Gastroesophageal sphincter (tissue), 4 donors: ENCODE measurements around the gene CD93. TPM values are rescaled to one million over a fixed set of nuclear protein-coding genes. Genes with fewer than 3 reads are reported as not detected.
A peak's percentile ranks its signal among the peaks of the same experiment; 100 is the strongest.

ENCODE experiments used
- ATAC-seq: fragments of 150-250 bp; one replicate; pipeline ENCODE4 v1.9.1; 2016; ENCODE audit warnings: mild to moderate bottlenecking, moderate library complexity
- H3K27ac ChIP-seq, 4 donors: fragments of 200-600 bp; sonication (generic) in 3 of 4; 1 replicate in 3 of 4; 2 replicates in 1 of 4; pipeline ENCODE4 v1.5.1; 2016 to 2019
- H3K27me3 ChIP-seq: fragments of 200-600 bp; sonication (generic); one replicate; pipeline ENCODE4 v1.5.1; 2019
- H3K36me3 ChIP-seq, 2 donors: fragments of 200-600 bp; sonication (generic); one replicate each; pipeline ENCODE4 v1.5.1; 2019; ENCODE audit warnings: control low read depth in 1 of 2
- H3K4me1 ChIP-seq, 3 donors: fragments of 200-600 bp; sonication (generic); 1 replicate in 2 of 3; 2 replicates in 1 of 3; pipeline ENCODE4 v1.5.1; 2016 to 2019; ENCODE audit warnings: control low read depth in 2 of 3
- H3K4me3 ChIP-seq, 2 donors: fragments of 200-600 bp; sonication (generic); one replicate each; pipeline ENCODE4 v1.5.1; 2019; ENCODE audit warnings: mild to moderate bottlenecking in 1 of 2, moderate library complexity in 1 of 2
- H3K9me3 ChIP-seq, 3 donors: fragments of 200-600 bp; sonication (generic); one replicate each; pipeline ENCODE4 v1.5.1; 2017 to 2019; ENCODE audit warnings: control low read depth in 2 of 3
- CTCF ChIP-seq, 4 experiments: fragments of 200-600 bp in 2 of 4; fragments of 450-650 bp in 2 of 4; sonication (generic) in 1 of 4; IDR thresholded peaks; one replicate each; pipeline ENCODE4 v1.5.1; 2017 to 2019; ENCODE audit warnings: antibody characterized with exemption in 4 of 4, mild to moderate bottlenecking in 2 of 4, moderate library complexity in 2 of 4
- EP300 ChIP-seq: sonication (generic); formaldehyde crosslinking; IDR thresholded peaks from one replicate; pipeline ENCODE4 v1.6.1; 2017; ENCODE audit warnings: antibody characterized with exemption, mild to moderate bottlenecking
- POLR2A ChIP-seq, 2 donors: fragments of 450-650 bp; IDR thresholded peaks; one replicate each; pipeline ENCODE4 v1.6.1; 2017; ENCODE audit warnings: antibody characterized with exemption in 2 of 2, mild to moderate bottlenecking in 2 of 2, moderate library complexity in 1 of 2
- POLR2AphosphoS5 ChIP-seq: sonication (generic); formaldehyde crosslinking; IDR thresholded peaks from one replicate; pipeline ENCODE4 v1.6.1; 2017; ENCODE audit warnings: antibody characterized with exemption
- WGBS, 2 donors: methylation state at CpG; one replicate each; pipeline ENCODE4 v1.1.5; 2018; ENCODE audit warnings: low coverage in 1 of 2; 5-methylcytosine and 5-hydroxymethylcytosine counted together
- total RNA-seq, 4 donors: library from RNA; depleted of rRNA; stranded (reverse); fragments of >200 nt; gene quantifications; one replicate each; pipeline ENCODE4 v1.1.0, GENCODE V29; 2016

CD93 gene
- total RNA-seq, 4 donors from 2014 or later = 20.4 to 75.4 (median 47.2) TPM

GRCh38 chr20:23127506-23128279, 41.6 kb upstream of the CD93 start:
- no peaks in the 10 kb centered on the region for H3K27me3 ChIP-seq
- no peaks in the 10 kb centered on the region for H3K36me3 ChIP-seq
- no peak overlapping the region for H3K27ac ChIP-seq
- no peak for ATAC-seq
- peaks cover 0 to 12% (median 0%) of the 10 kb centered on the region in 3 donors for H3K4me1 ChIP-seq
- no peaks in the 10 kb centered on the region for H3K9me3 ChIP-seq
- WGBS, 2 donors = 88 to 97% methylated on average over 4 to 8 of the region's 14 CpGs
- no peak overlapping the region for H3K4me3 ChIP-seq
- TF ChIP-seq POLR2AphosphoS5 (no peak), EP300 (no peak), CTCF (IDR thresholded peaks at IDR 0.05) (no peak), POLR2A (IDR thresholded peaks at IDR 0.05) (no peak)

- Histone ChIP-seq H3K27ac (peak overlapping the region in 1 of 4 donors; percentile 61), H3K27me3 (peaks cover 4% of the 10 kb centered on the region), H3K4me3 (no peak overlapping the region), H3K36me3 (no peaks in the 10 kb centered on the region), H3K9me3 (no peaks in the 10 kb centered on the region), H3K4me1 (peaks cover 0 to 5% (median 0%) of the 10 kb centered on the region in 3 donors)
- WGBS, 2 donors = 76 to 91% methylated on average over 6 to 7 of the region's 12 CpGs
- ATAC-seq = no peak
- TF ChIP-seq EP300 = no peak
- TF ChIP-seq POLR2AphosphoS5 = no peak
- TF ChIP-seq CTCF (IDR thresholded peaks at IDR 0.05) = no peak
- no peak for TF ChIP-seq POLR2A (IDR thresholded peaks at IDR 0.05)
These were observed 40.3 kb upstream of the CD93 start for GRCh38 chr20:23126281-23127061.

- Histone ChIP-seq H3K36me3 (no peaks in the 10 kb centered on the region), H3K4me3 (no peak overlapping the region), H3K27ac (peak overlapping the region in 2 of 4 donors; percentile 54 to 61), H3K4me1 (peaks cover 0 to 6% (median 0%) of the 10 kb centered on the region in 3 donors), H3K9me3 (no peaks in the 10 kb centered on the region), H3K27me3 (peaks cover 5% of the 10 kb centered on the region)
- WGBS, 2 donors = no CpG with 5 or more reads among the region's 5 CpGs
- peak; percentile 62 for ATAC-seq
- TF ChIP-seq EP300 (no peak), POLR2A (IDR thresholded peaks at IDR 0.05) (no peak), CTCF (IDR thresholded peaks at IDR 0.05) (no peak)
These were observed 39.6 kb upstream of the CD93 start for GRCh38 chr20:23125625-23126191.

GRCh38 chr20:23125159-23125558, 39.0 kb upstream of the CD93 start:
- Histone ChIP-seq H3K4me3 (no peak overlapping the region), H3K36me3 (no peaks in the 10 kb centered on the region), H3K4me1 (peaks cover 0 to 11% (median 0%) of the 10 kb centered on the region in 3 donors), H3K27me3 (peaks cover 5% of the 10 kb centered on the region), H3K9me3 (no peaks in the 10 kb centered on the region), H3K27ac (peak overlapping the region in 1 of 4 donors; percentile 33)
- no peak for ATAC-seq
- no peak for TF ChIP-seq EP300
- no peak for TF ChIP-seq POLR2A (IDR thresholded peaks at IDR 0.05)
- no peak for TF ChIP-seq POLR2AphosphoS5
- TF ChIP-seq CTCF (IDR thresholded peaks at IDR 0.05) = no peak
- 96 to 100% methylated on average over 1 to 4 of the region's 5 CpGs for WGBS, 2 donors
